Hypothalamus (tissue), 51 donors: ENCODE data around the gene SGK2.

Experiments
- DNase-seq, 51 donors: peaks; one replicate each; lab custom pipeline; 2025; lab: John Stamatoyannopoulos, UW

The SGK2 gene

DNA sequence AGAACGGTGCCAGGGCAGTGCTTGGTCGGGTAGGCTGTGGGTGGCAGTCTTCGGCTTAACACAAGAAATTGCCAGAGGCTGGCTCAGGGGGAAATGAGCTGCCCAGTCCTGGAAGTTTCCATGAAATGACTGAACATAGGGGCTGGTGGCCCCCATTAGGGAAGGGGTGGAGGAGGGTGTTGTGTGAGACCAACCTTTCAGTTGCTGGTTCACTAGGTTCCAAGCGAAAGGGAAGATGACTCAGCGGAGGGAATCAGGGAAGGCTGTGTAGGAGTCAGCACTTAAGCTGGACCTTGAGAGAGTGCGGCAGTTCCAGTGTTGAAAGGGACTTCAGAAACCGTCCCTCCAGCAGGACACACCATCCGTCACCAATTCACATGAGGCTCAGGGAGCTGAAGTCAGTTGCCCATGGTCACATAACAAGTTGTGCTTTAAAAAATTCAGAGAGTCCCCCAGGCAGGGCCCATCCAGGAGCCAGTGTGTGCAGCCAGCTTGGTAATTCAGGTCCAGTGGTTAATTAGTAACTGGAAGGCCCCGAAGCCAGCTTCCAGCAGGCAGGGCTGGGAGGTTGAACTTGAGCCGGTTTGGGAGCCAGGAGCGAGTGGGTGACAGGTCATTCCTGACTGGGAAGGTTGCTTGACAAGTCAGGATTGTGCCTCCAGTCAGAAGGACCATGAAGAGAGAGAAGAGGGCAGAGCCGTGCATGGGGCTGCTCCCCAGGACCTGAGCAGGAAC is at the start of gene SGK2:
Gene SGK2, plus strand, starts transcription at position 616 of the 735 bp plus-strand sequence. CDS start 7,469 bp downstream, outside the sequence.
- DNase-seq: peak in 1 of 51 donors; percentile 5

DNA sequence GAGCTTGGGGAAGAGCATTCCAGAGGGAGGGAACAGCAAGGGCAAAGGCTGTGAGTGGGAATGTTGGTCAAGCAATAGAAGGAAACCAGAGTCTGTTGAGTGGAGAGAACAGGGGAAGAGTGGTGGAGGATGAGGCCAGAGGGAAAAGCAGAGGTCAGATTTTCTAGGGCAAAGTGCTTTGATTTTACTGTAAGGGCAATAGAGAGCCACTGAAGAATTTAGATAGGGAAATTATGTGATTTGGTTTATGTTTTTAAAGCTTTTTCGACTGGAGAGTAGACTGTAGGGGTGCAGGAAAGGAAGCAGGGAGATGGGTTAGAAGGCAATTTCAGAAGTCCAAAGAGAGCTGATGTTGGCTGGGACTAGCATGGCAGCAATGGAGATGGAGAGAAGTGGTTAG is 46.9 kb upstream of the SGK2 start:
- no peak for DNase-seq

GRCh38 chr20:43513372-43513930 is 45.4 kb upstream of the SGK2 start:
- DNase-seq: no peak

- DNase-seq: peak; percentile 34 to 99 (median 93)
Measured at GRCh38 chr20:43513931-43514647, 44.7 kb upstream of the SGK2 start.

DNA sequence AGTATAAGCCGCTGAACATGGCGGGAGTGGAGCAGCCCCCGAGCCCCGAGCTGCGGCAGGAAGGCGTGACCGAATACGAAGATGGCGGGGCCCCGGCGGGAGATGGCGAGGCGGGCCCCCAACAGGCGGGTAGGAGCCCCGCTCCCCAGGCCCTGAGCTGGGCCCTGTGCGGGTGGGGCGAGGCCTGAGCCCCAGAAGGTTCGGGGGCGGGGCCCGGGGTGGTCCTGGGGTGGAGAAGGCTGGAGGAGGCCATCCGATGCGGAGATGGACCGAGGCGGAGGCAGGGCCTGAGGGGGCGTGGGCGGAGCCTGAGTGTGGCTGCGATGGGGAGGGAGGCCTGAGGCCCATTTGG is 44.2 kb upstream of the SGK2 start:
- DNase-seq: peak in 16 of 51 donors; percentile 2 to 54 (median 38)

DNA sequence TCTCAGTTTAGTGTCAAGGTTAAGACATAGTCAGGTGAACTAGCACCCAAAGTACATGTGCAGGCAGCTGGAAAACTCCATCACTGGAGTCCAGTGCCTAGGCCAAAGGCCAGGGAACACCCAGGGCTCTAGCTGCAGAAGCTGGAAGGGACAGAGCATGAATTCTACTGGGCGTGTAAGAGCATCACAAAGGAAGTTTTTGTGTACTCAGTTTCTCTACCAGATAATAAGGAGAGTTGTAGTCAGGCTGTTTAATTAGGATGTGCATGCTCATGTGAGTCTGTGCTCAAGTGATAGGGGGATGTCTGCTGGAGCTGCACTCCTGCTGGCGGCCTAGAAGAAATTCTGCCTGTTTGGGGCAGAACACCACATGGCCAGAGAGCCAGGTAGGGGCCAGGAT is 43.2 kb upstream of the SGK2 start:
- DNase-seq: peak in 8 of 51 donors; percentile 7 to 53 (median 13)

GRCh38 chr20:43516251-43516824 is 42.5 kb upstream of the SGK2 start:
- DNase-seq: no peak

- DNase-seq: no peak
Measured at GRCh38 chr20:43520074-43520630, 38.7 kb upstream of the SGK2 start.

- no peak for DNase-seq
Measured at GRCh38 chr20:43525021-43525420, 33.8 kb upstream of the SGK2 start.

DNA sequence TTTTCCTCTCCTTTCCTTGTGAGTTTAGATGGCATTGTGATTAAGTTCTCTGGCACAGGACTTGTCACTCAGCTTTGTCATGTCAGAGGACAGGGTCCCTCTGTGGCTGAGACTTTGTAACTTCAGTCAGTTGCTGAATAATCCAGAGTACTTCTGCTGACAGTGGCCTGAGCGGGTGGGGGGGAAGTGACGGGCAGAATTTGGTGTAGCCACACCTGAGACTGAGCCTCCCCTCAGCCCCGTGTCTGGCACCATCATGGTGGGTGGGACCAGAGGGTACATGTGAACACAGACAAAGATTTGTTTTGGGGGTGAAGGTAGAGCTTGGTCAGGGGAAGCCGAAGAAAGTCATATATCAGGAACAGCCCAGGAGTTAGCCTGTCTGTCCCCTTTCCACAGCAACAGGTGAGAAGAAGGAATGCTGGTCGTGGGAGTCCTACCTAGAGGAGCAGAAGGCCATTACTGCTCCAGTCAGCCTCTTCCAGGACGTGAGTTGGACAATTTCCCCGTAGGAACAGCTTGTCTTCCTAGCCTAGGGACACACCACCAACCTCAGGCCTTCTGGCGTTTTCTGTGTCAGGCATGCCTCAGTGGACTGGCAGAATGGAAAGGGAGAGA is 30.5 kb upstream of the SGK2 start:
- no peak for DNase-seq

GRCh38 chr20:43529051-43529450 is 29.8 kb upstream of the SGK2 start:
- no peak for DNase-seq

DNA sequence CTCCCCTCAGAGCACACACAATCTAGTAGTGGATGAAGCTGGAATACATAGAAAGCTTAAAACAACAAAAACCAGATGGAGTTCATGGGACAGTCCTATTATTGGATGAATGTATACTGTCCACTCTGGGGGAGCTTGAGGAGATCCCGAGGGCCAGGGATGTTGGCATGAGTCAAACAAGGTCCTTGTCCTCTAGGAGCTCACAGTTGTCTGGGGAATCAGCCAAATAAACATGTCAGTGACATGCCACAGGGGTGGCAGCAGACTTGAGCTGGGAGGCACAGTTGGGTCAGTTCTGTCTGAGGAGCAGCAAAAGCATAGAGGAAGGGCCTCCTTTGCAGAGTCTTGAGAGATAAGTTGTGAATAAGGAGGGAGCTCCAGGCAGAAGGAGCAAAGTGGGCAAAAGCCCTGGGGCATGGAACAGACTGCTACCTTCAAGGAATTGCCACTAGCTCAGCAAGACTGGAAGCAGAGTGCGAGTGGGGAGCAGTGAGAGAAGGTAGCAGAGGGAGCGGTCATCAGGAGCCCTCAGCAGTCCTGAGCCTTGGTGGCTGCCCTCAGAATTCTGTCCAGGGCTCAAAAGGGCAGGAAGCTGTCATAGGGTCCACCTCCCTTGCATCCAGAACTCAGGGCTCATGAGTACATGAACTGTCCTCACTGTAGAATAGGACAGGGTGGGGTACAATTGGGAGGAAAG is 29.2 kb upstream of the SGK2 start:
- DNase-seq: no peak

- peak in 8 of 51 donors; percentile 5 to 19 (median 8) for DNase-seq
Measured at GRCh38 chr20:43530321-43531090, 28.3 kb upstream of the SGK2 start.

GRCh38 chr20:43531091-43531443 is 27.8 kb upstream of the SGK2 start:
- no peak for DNase-seq

DNA sequence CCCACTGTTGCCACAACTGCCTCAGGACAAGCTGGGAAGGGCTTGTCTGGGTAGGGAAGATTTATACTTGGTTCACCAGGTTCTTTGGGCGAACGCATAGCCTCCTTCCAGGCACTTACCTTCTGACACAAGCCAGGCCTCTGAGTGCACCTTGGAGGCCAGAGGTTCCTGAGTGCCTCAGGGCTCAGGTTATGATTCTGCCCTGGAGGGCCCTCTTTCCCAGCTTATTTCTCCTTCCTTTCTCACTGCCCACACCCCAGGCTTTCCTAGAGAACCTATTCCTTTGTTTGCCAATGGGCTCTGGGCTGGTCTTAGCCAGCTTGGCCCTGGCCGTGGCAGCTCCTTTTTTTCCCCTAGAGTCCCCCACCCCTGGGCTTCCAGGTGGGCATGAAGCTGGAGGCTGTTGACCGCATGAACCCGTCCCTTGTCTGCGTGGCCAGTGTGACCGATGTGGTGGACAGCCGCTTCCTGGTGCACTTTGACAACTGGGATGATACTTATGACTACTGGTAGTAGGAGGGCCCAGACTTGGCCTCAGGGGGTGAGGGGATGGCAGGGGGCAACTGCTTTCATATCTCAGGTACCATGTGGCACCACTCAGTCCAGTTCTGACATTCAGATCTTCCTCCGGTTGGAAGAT is 26.3 kb upstream of the SGK2 start:
- no peak for DNase-seq

- no peak for DNase-seq
Measured at GRCh38 chr20:43533060-43533459, 25.8 kb upstream of the SGK2 start.

DNA sequence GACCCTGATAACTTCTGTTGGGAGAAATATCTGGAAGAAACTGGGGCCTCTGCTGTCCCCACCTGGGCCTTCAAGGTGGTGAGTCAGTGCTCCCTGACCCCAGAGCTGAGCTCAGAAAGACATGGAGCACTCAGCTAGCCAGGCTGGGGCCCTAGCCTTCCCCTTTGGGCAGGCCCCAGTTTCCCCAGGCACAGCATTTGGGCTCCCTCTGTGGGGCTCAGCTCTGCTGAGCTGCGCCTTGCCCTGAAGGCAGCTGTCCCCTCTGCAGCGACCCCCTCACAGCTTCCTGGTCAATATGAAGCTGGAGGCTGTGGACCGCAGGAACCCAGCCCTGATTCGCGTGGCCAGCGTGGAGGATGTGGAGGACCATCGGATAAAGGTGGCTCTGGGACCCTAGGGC is 24.8 kb upstream of the SGK2 start:
- DNase-seq: no peak

- DNase-seq: no peak
Measured at GRCh38 chr20:43534791-43535350, 24.0 kb upstream of the SGK2 start.
